GM23338 (cell line): ENCODE results near the gene NPM1. TPM values are rescaled to one million over a fixed set of nuclear protein-coding genes. Genes with fewer than 3 reads are reported as not detected.

Experiments
- ATAC-seq: fragments of 200-7000 bp; cut with Tn5 transposase; 3 replicates; pipeline ENCODE4 v1.9.1; 2020
- DNase-seq: peaks from one replicate; pipeline ENCODE4 v3.0.0-alpha.2; 2015; ENCODE audit warnings: low spot score
- H2AFZ ChIP-seq: fragments of 200-600 bp; sonication (generic); 2 replicates; pipeline ENCODE4 v1.8.0; 2016; ENCODE audit warnings: antibody characterized with exemption, mild to moderate bottlenecking, moderate library complexity
- H3F3A ChIP-seq: fragments of 200-600 bp; sonication (generic); replicated peaks from 2 replicates; pipeline ENCODE4 v1.8.0; 2017; ENCODE audit warnings: antibody characterized with exemption, mixed run types, low read depth
- H3K27ac ChIP-seq: fragments of 200-600 bp; sonication (generic); 2 replicates; pipeline ENCODE4 v1.6.1; 2016; ENCODE audit warnings: low read depth
- H3K27me3 ChIP-seq: fragments of 200-600 bp; sonication (generic); 2 replicates; pipeline ENCODE4 v1.8.0; 2016; ENCODE audit warnings: mild to moderate bottlenecking, mixed run types, moderate library complexity; ENCODE audit not compliant: insufficient read depth
- H3K36me3 ChIP-seq: fragments of 200-600 bp; sonication (generic); 2 replicates; pipeline ENCODE4 v1.8.0; 2016; ENCODE audit warnings: mild to moderate bottlenecking; ENCODE audit not compliant: insufficient read depth
- H3K4me1 ChIP-seq: fragments of 200-600 bp; sonication (generic); 2 replicates; pipeline ENCODE4 v1.8.0; 2016; ENCODE audit warnings: mild to moderate bottlenecking, moderate library complexity; ENCODE audit not compliant: insufficient read depth
- H3K4me2 ChIP-seq: fragments of 200-600 bp; sonication (generic); 2 replicates; pipeline ENCODE4 v1.7.1; 2017; ENCODE audit warnings: mixed run types
- H3K4me3 ChIP-seq: fragments of 200-600 bp; sonication (generic); 2 replicates; pipeline ENCODE4 v1.6.1; 2016; ENCODE audit warnings: mixed run types
- H3K79me2 ChIP-seq: fragments of 200-600 bp; sonication (generic); replicated peaks from 2 replicates; pipeline ENCODE4 v1.8.0; 2017; ENCODE audit warnings: mild to moderate bottlenecking; ENCODE audit not compliant: insufficient read depth
- H3K9me2 ChIP-seq: fragments of 200-600 bp; sonication (generic); 2 replicates; pipeline ENCODE4 v1.8.0; 2017; ENCODE audit not compliant: insufficient read depth
- H4K20me1 ChIP-seq: fragments of 200-600 bp; sonication (generic); replicated peaks from 2 replicates; pipeline ENCODE4 v1.8.0; 2017; ENCODE audit warnings: mild to moderate bottlenecking; ENCODE audit not compliant: insufficient read depth
- H3K27ac Mint-ChIP-seq: 2 replicates; pipeline ENCODE4 v1.8.0; 2020; ENCODE audit warnings: inconsistent platforms, mild to moderate bottlenecking, moderate library complexity, mixed read lengths
- H3K27me3 Mint-ChIP-seq: 3 replicates; pipeline ENCODE4 v1.8.0; 2022; ENCODE audit warnings: low read depth, mild to moderate bottlenecking, moderate library complexity, mixed read lengths, inconsistent platforms; ENCODE audit not compliant: insufficient read depth, poor library complexity
- H3K36me3 Mint-ChIP-seq: 3 replicates; pipeline ENCODE4 v1.8.0; 2021; ENCODE audit warnings: low read depth, mild to moderate bottlenecking, inconsistent platforms, moderate library complexity, mixed read lengths
- H3K4me1 Mint-ChIP-seq: 3 replicates; pipeline ENCODE4 v1.8.0; 2020; ENCODE audit warnings: mild to moderate bottlenecking, inconsistent platforms, mixed read lengths
- H3K4me3 Mint-ChIP-seq: 3 replicates; pipeline ENCODE4 v1.8.0; 2021; ENCODE audit warnings: moderate library complexity, mild to moderate bottlenecking, inconsistent platforms, mixed read lengths
- H3K9me3 Mint-ChIP-seq: 3 replicates; pipeline ENCODE4 v1.8.0; 2020; ENCODE audit warnings: moderate library complexity, mild to moderate bottlenecking, inconsistent platforms, mixed read lengths
- CREB1 ChIP-seq: fragments of 250-450 bp; sonication (Bioruptor Pico); IDR thresholded peaks from 2 replicates; pipeline ENCODE4 v1.5.0; 2020; ENCODE audit warnings: low read depth, mild to moderate bottlenecking, moderate library complexity
- EZH2 ChIP-seq: fragments of 200-600 bp; sonication (generic); IDR thresholded peaks from one replicate; pipeline ENCODE4 v1.8.0; 2017; ENCODE audit warnings: antibody characterized with exemption, mild to moderate bottlenecking, low read depth; ENCODE audit not compliant: unreplicated experiment
- EZH2phosphoT487 ChIP-seq: fragments of 200-600 bp; sonication (generic); IDR thresholded peaks from one replicate; pipeline ENCODE4 v1.8.1; 2018; ENCODE audit warnings: antibody characterized with exemption; ENCODE audit not compliant: unreplicated experiment
- NANOG ChIP-seq: IDR thresholded peaks from 2 replicates; pipeline ENCODE4 v1.6.1; 2016; ENCODE audit warnings: antibody characterized with exemption, borderline replicate concordance
- STAT1 ChIP-seq: IDR thresholded peaks from one replicate; pipeline ENCODE4 v1.6.1; 2016; ENCODE audit warnings: antibody characterized with exemption; ENCODE audit not compliant: unreplicated experiment
- ZNF114 ChIP-seq: fragments of 250-450 bp; sonication (Bioruptor Pico); IDR thresholded peaks from 2 replicates; pipeline ENCODE4 v1.5.0; 2020; ENCODE audit warnings: mild to moderate bottlenecking, moderate library complexity
- ZNF331 ChIP-seq: fragments of 250-450 bp; sonication (Bioruptor Pico); IDR thresholded peaks from 2 replicates; pipeline ENCODE4 v1.5.0; 2020; ENCODE audit warnings: low read depth, mild to moderate bottlenecking, moderate library complexity
- polyA plus RNA-seq: library from polyadenylated mRNA; unstranded; fragments of >200 nt; fragmentation: Nextera tagmentation; extraction: Ambion mirVana; gene quantifications from 2 replicates; pipeline ENCODE4 v1.2.1, GENCODE V29; 2016
- total RNA-seq: library from RNA; depleted of rRNA; stranded (reverse); fragments of >200 nt; shearing (Covaris generic); gene quantifications from 2 replicates; pipeline ENCODE4 v1.2.3, GENCODE V29; 2014
- TF ChIP-seq, protein P1 (sequence below), 2 experiments: fragments of 200-600 bp in 1 of 2; sonication (generic) in 1 of 2; conservative IDR thresholded peaks; 2 replicates each; pipeline versions ENCODE4 v1.5.1 to v1.6.1; 2016 to 2017; ENCODE audit warnings: antibody characterized with exemption in 2 of 2, low read depth in 2 of 2, mild to moderate bottlenecking in 2 of 2, moderate library complexity in 1 of 2
- TF ChIP-seq, protein P2 (sequence below): IDR thresholded peaks from one replicate; pipeline ENCODE4 v1.6.1; 2018; ENCODE audit warnings: antibody characterized with exemption; ENCODE audit not compliant: unreplicated experiment
- TF ChIP-seq, protein P3 (sequence below): IDR thresholded peaks from 2 replicates; pipeline ENCODE4 v1.6.1; 2016; ENCODE audit warnings: antibody characterized with exemption

The NPM1 gene
- total and polyA plus RNA-seq, 2 experiments from 2014 or later = 3,739 to 5,242 TPM

DNA sequence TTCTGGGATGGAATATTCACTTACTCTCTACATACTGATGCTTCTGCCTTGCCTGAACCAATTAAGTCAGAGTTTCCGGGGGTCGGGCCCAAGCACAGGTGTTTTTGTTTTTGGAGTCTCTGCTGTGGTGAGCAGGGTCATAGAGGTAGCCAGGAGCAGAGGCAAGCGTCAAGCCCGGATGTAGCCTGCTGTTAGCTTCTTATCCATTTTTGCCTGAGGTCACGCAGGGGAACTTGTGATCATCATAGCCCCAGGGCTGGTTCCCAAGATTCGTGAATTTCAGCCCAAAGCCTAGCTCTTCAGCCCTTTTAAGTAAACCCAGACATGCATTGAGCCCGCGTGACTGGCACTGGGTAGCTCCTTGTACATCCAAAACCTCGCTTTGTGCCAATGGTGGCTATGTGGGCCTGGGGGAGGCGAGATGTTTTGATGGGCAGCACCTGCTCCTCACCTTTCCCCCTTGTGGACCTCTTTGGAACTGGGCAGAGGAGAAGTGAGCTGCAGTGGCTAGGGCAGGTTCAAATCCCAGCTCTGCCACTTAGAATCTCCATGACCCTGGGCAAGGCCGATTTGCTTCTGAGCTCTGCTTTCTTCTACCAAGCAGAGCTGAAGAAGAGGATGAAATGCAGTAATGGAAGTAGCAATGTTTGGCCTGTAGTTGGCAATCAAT lies 65.5 kb downstream of the NPM1 start:
- Mint-ChIP-seq H3K4me3 (no peak overlapping the region; the same call in 2 of the 3 replicates), H3K36me3 (no peaks in the 10 kb centered on the region), H3K27ac (no peak overlapping the region), H3K9me3 (no peaks in the 10 kb centered on the region), H3K4me1 (peaks cover 40% of the 10 kb centered on the region), H3K27me3 (peaks cover 35% of the 10 kb centered on the region)
- ATAC-seq (no peak), DNase-seq (peak; percentile 40)
- no peaks in the 10 kb centered on the region for H3K9me2 ChIP-seq
- peaks cover 23% of the 10 kb centered on the region for H3K4me1 ChIP-seq
- TF ChIP-seq, protein P1, sequence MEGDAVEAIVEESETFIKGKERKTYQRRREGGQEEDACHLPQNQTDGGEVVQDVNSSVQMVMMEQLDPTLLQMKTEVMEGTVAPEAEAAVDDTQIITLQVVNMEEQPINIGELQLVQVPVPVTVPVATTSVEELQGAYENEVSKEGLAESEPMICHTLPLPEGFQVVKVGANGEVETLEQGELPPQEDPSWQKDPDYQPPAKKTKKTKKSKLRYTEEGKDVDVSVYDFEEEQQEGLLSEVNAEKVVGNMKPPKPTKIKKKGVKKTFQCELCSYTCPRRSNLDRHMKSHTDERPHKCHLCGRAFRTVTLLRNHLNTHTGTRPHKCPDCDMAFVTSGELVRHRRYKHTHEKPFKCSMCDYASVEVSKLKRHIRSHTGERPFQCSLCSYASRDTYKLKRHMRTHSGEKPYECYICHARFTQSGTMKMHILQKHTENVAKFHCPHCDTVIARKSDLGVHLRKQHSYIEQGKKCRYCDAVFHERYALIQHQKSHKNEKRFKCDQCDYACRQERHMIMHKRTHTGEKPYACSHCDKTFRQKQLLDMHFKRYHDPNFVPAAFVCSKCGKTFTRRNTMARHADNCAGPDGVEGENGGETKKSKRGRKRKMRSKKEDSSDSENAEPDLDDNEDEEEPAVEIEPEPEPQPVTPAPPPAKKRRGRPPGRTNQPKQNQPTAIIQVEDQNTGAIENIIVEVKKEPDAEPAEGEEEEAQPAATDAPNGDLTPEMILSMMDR (conservative IDR thresholded peaks at IDR 0.05; ENCODE audit: low read depth in 2 of 2) = peak; percentile 19 to 42; a peak in 3 of 4 replicates
- no peak for TF ChIP-seq EZH2
- no peaks in the 10 kb centered on the region for H4K20me1 ChIP-seq
- no peak overlapping the region for H3K27ac ChIP-seq
- H3F3A ChIP-seq = no peaks in the 10 kb centered on the region
- no peak overlapping the region for H3K4me2 ChIP-seq
- H3K79me2 ChIP-seq = no peaks in the 10 kb centered on the region
- no peaks in the 10 kb centered on the region for H3K36me3 ChIP-seq
- H3K4me3 ChIP-seq = no peak overlapping the region
- H2AFZ ChIP-seq = no peak overlapping the region
- H3K27me3 ChIP-seq = peaks cover 6% of the 10 kb centered on the region

DNA sequence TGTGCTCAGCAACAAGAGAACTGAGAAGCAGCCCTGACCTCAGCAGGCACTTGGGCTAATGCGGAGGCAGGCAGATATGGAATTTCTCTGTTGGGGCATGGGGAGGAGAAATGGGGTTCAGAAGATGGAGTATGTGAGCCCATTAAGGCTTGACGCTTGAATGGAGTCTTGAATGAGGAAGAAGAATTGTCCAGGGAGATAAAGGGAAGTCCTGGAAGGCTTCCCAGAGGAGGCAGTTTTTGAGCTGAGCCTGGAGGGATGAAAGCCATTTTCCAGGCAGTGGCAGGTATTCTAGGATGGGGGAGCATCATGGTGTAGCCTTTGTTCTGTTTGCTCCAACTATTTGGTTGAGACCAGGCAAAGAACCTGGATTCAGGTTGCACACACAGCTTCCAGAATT lies 66.3 kb downstream of the NPM1 start:
- Mint-ChIP-seq H3K27me3 (peaks cover 35% of the 10 kb centered on the region), H3K4me1 (peaks cover 33% of the 10 kb centered on the region), H3K9me3 (no peaks in the 10 kb centered on the region), H3K36me3 (no peaks in the 10 kb centered on the region), H3K4me3 (no peak overlapping the region), H3K27ac (no peak overlapping the region)
- H3K27ac ChIP-seq = no peak overlapping the region
- DNase-seq (no peak), ATAC-seq (no peak)
- H4K20me1 ChIP-seq = no peaks in the 10 kb centered on the region
- H3K36me3 ChIP-seq = no peaks in the 10 kb centered on the region
- H3K4me1 ChIP-seq = peaks cover 18% of the 10 kb centered on the region
- no peaks in the 10 kb centered on the region for H3K9me2 ChIP-seq
- peaks cover 6% of the 10 kb centered on the region for H3K27me3 ChIP-seq
- H3K4me2 ChIP-seq = no peak overlapping the region
- no peaks in the 10 kb centered on the region for H3F3A ChIP-seq
- H3K79me2 ChIP-seq = no peaks in the 10 kb centered on the region
- no peak overlapping the region for H3K4me3 ChIP-seq
- no peak overlapping the region for H2AFZ ChIP-seq
- TF ChIP-seq STAT1 = no peak
- TF ChIP-seq ZNF114 (CRISPR knock-in tag) = no peak
- TF ChIP-seq CREB1 (CRISPR knock-in tag) = no peak
- no peak for TF ChIP-seq NANOG
- no peak for TF ChIP-seq EZH2
- TF ChIP-seq, protein P2, sequence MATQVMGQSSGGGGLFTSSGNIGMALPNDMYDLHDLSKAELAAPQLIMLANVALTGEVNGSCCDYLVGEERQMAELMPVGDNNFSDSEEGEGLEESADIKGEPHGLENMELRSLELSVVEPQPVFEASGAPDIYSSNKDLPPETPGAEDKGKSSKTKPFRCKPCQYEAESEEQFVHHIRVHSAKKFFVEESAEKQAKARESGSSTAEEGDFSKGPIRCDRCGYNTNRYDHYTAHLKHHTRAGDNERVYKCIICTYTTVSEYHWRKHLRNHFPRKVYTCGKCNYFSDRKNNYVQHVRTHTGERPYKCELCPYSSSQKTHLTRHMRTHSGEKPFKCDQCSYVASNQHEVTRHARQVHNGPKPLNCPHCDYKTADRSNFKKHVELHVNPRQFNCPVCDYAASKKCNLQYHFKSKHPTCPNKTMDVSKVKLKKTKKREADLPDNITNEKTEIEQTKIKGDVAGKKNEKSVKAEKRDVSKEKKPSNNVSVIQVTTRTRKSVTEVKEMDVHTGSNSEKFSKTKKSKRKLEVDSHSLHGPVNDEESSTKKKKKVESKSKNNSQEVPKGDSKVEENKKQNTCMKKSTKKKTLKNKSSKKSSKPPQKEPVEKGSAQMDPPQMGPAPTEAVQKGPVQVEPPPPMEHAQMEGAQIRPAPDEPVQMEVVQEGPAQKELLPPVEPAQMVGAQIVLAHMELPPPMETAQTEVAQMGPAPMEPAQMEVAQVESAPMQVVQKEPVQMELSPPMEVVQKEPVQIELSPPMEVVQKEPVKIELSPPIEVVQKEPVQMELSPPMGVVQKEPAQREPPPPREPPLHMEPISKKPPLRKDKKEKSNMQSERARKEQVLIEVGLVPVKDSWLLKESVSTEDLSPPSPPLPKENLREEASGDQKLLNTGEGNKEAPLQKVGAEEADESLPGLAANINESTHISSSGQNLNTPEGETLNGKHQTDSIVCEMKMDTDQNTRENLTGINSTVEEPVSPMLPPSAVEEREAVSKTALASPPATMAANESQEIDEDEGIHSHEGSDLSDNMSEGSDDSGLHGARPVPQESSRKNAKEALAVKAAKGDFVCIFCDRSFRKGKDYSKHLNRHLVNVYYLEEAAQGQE = no peak
- TF ChIP-seq ZNF331 (CRISPR knock-in tag) = no peak
- TF ChIP-seq EZH2phosphoT487 = no peak
- TF ChIP-seq, protein P3, sequence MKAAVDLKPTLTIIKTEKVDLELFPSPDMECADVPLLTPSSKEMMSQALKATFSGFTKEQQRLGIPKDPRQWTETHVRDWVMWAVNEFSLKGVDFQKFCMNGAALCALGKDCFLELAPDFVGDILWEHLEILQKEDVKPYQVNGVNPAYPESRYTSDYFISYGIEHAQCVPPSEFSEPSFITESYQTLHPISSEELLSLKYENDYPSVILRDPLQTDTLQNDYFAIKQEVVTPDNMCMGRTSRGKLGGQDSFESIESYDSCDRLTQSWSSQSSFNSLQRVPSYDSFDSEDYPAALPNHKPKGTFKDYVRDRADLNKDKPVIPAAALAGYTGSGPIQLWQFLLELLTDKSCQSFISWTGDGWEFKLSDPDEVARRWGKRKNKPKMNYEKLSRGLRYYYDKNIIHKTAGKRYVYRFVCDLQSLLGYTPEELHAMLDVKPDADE = no peak
